Panc1 (cell line): ENCODE data around the gene BICDL2. TPM values are rescaled to one million over a fixed set of nuclear protein-coding genes. Genes with fewer than 3 reads are reported as not detected.

Experiments used
- ATAC-seq: fragments of 200-7000 bp; cut with Tn5 transposase; 2 replicates; pipeline ENCODE4 v1.9.1; 2020; ENCODE audit warnings: mild to moderate bottlenecking, moderate library complexity
- BruUV-seq: library from RNA; stranded (reverse); fragments of 400-500 nt; replicated peaks from 2 replicates; lab custom pipeline; 2021; lab: Mats Ljungman, UMichigan
- CTCF ChIA-PET: fragments of 300-600 bp; sonication (Branson Sonifier 250); formaldehyde crosslinking; loops from one replicate; lab custom pipeline; 2022; ENCODE audit warnings: antibody characterized with exemption; lab: Charles Lee
- POLR2A ChIA-PET: fragments of 300-600 bp; sonication (Branson Sonifier 250); formaldehyde crosslinking; loops from one replicate; lab custom pipeline; 2022; ENCODE audit warnings: antibody characterized with exemption; lab: Charles Lee
- DNase-seq: peaks from one replicate; pipeline ENCODE4 v3.0.0-alpha.2; 2010; ENCODE audit warnings: low read depth, low spot score
- H3K27ac ChIP-seq: 2 replicates; pipeline ENCODE4 v1.5.1; 2011; ENCODE audit warnings: mild to moderate bottlenecking, low read length, inconsistent platforms
- H3K27me3 ChIP-seq: fragments of 200-500 bp; sonication (Bioruptor generic); 2 replicates; pipeline ENCODE4 v1.6.0; 2014; ENCODE audit warnings: low read length, inconsistent platforms; ENCODE audit not compliant: control insufficient read depth, insufficient read depth
- H3K36me3 ChIP-seq: fragments of 200-500 bp; sonication (Bioruptor generic); 2 replicates; pipeline ENCODE4 v1.5.1; 2014; ENCODE audit warnings: inconsistent platforms, mild to moderate bottlenecking, low read length, moderate library complexity; ENCODE audit not compliant: control insufficient read depth, insufficient read depth
- H3K4me1 ChIP-seq: 2 replicates; pipeline ENCODE4 v1.5.1; 2011; ENCODE audit warnings: inconsistent platforms, mild to moderate bottlenecking, low read length, moderate library complexity; ENCODE audit not compliant: control insufficient read depth, insufficient read depth
- H3K4me3 ChIP-seq, 2 experiments: 2 replicates each; pipeline ENCODE4 v1.5.1; 2011 to 2012; ENCODE audit warnings: low read depth in 2 of 2, low read length in 2 of 2, mild to moderate bottlenecking in 2 of 2, inconsistent platforms in 1 of 2, moderate library complexity in 1 of 2
- H3K9me3 ChIP-seq: fragments of 200-500 bp; sonication (Bioruptor generic); 2 replicates; pipeline ENCODE4 v1.5.1; 2014; ENCODE audit warnings: low read depth, mild to moderate bottlenecking, inconsistent platforms, low read length, moderate library complexity; ENCODE audit not compliant: control insufficient read depth, insufficient read depth
- POLR2AphosphoS5 ChIP-seq: IDR thresholded peaks from 2 replicates; pipeline ENCODE4 v1.6.1; 2012; ENCODE audit warnings: mild to moderate bottlenecking, low read depth, low read length, moderate library complexity
- REST ChIP-seq, 2 experiments: IDR thresholded peaks; 2 replicates each; pipeline ENCODE4 v1.6.1; 2011 to 2012; ENCODE audit warnings: low read depth in 2 of 2, control low read depth in 1 of 2, low read length in 1 of 2, mild to moderate bottlenecking in 1 of 2, moderate library complexity in 1 of 2; ENCODE audit not compliant: insufficient read depth in 1 of 2
- SIN3A ChIP-seq: IDR thresholded peaks from 2 replicates; pipeline ENCODE4 v1.6.1; 2012; ENCODE audit warnings: low read depth, mild to moderate bottlenecking, low read length, moderate library complexity, borderline replicate concordance; ENCODE audit not compliant: insufficient read depth
- TCF7L2 ChIP-seq: IDR thresholded peaks from 2 replicates; pipeline ENCODE4 v1.6.1; 2011; ENCODE audit warnings: mild to moderate bottlenecking, low read depth, low read length, inconsistent platforms
- in situ Hi-C: cut with HindIII; loops from 2 replicates; pipeline ENCODE4 v1.10.0; 2016; ENCODE audit warnings: low sequenced_read_pairs, low pct_unique_long_range_greater_than_20kb
- intact Hi-C: fragments of 100-400 bp; cut with micrococcal nuclease; formaldehyde crosslinking; loops from one replicate; pipeline ENCODE4 v1.10.0; 2022; ENCODE audit not compliant: unreplicated experiment
- total RNA-seq: library from RNA; stranded (reverse); gene quantifications from one replicate; pipeline ENCODE4 v1.2.1, GENCODE V29; 2021; ENCODE audit not compliant: unreplicated experiment
- TF ChIP-seq, protein P1 (sequence below): fragments of 450-650 bp; IDR thresholded peaks from 2 replicates; pipeline ENCODE4 v1.5.1; 2017; ENCODE audit warnings: mild to moderate bottlenecking

BICDL2 gene
- total RNA-seq, 1 experiment from 2014 or later, result 0.21 TPM

- DNase-seq, result no peak
- TF ChIP-seq POLR2AphosphoS5, result peak; percentile 63
- TF ChIP-seq, protein P1, sequence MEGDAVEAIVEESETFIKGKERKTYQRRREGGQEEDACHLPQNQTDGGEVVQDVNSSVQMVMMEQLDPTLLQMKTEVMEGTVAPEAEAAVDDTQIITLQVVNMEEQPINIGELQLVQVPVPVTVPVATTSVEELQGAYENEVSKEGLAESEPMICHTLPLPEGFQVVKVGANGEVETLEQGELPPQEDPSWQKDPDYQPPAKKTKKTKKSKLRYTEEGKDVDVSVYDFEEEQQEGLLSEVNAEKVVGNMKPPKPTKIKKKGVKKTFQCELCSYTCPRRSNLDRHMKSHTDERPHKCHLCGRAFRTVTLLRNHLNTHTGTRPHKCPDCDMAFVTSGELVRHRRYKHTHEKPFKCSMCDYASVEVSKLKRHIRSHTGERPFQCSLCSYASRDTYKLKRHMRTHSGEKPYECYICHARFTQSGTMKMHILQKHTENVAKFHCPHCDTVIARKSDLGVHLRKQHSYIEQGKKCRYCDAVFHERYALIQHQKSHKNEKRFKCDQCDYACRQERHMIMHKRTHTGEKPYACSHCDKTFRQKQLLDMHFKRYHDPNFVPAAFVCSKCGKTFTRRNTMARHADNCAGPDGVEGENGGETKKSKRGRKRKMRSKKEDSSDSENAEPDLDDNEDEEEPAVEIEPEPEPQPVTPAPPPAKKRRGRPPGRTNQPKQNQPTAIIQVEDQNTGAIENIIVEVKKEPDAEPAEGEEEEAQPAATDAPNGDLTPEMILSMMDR, result no peak
- TF ChIP-seq SIN3A, result no peak; the same call in 1 of the 2 replicates
- 0 out of 4 replicates have a peak, but pooled peaks of 1 of the 2 experiments have one; percentile 42 for TF ChIP-seq REST (IDR thresholded peaks at IDR 0.05; ENCODE audit: insufficient read depth in 1 of 2, low read depth in 2 of 2, low read length in 1 of 2)
- TF ChIP-seq TCF7L2, result peak; percentile 21; the same call in 1 of the 2 replicates
These were observed 16.5 kb downstream of the BICDL2 start, which contains the start of gene TNFRSF12A for GRCh38 chr16:3020247-3020603. TNFRSF12A (plus strand) TSS chr16:3020368; CDS start chr16:3020398, 30 bp downstream.

DNA sequence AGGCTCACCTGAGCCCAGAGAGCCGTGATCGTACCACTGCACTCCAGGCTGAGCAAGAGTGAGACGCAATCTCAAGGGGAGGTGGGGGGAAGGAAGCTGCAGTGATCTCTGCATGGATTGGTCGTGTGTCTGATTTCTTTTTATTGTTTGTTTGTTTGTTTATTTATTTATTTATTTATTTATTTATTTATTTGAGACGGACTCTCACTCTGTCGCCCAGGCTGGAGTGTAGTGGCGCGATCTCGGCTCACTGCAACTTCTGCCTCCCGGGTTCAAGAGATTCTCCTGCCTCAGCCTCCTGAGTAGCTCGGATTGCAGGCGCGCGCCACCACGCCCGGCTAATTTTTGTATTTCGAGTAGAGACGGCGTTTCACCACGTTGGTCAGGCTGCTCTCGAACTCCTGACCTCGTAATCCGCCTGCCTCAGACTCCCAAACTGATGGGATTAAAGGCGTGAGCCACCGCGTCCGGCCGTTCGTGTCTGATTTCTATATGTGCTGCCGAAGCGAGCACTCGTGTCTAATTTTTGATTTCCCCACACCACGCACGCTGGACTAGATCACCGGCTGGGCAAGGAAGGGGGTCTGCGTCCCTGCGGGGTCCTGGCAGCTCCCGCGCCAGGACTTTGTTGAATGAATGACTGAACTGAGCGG, 17.0 kb downstream of the BICDL2 start:
- no peaks in the 10 kb centered on the region for H3K27me3 ChIP-seq
- BruUV-seq, result no TSS peak
- DNase-seq, result no peak
- ChIA-PET POLR2A (interaction anchor here (0.6 kb wide), 1 partner anchor 1133 kb away, joined by 10 read pairs; no protein-coding TSS in a partner anchor), CTCF (interaction anchor here (0.6 to 1.2 kb wide), 3 partner anchors 9 to 16 kb away, joined by 3 to 5 read pairs (median 3); no protein-coding TSS in a partner anchor)
- ATAC-seq, result no peak
- H3K36me3 ChIP-seq, result peaks cover 9% of the 10 kb centered on the region
- intact Hi-C loops (no loop called here), in situ Hi-C loops (no loop called here)
- no peak for TF ChIP-seq TCF7L2
- no peak for TF ChIP-seq SIN3A
- TF ChIP-seq REST (IDR thresholded peaks at IDR 0.05; ENCODE audit: insufficient read depth in 1 of 2, low read depth in 2 of 2, low read length in 1 of 2), result no peak
- TF ChIP-seq POLR2AphosphoS5, result no peak
- TF ChIP-seq, protein P1, result no peak
- H3K4me1 ChIP-seq, result peaks cover 16% of the 10 kb centered on the region
- peak overlapping the region; percentile 85 for H3K27ac ChIP-seq
- peak overlapping the region; percentile 94 to 95 for H3K4me3 ChIP-seq
- no peaks in the 10 kb centered on the region for H3K9me3 ChIP-seq

More at GRCh38 chr16:3020247-3020603, 16.5 kb downstream of the BICDL2 start, which contains the start of gene TNFRSF12A:
- in situ Hi-C loops, result no loop called here
- ChIA-PET CTCF (interaction anchor here (0.5 to 1.2 kb wide), 4 partner anchors 8 to 246 kb away, joined by 3 to 5 read pairs (median 4); no protein-coding TSS in a partner anchor), POLR2A (interaction anchor here (0.6 kb wide), 1 partner anchor 1134 kb away, joined by 10 read pairs; no protein-coding TSS in a partner anchor)
- Histone ChIP-seq H3K36me3 (peaks cover 9% of the 10 kb centered on the region), H3K4me1 (peaks cover 16% of the 10 kb centered on the region), H3K9me3 (no peaks in the 10 kb centered on the region), H3K27me3 (no peaks in the 10 kb centered on the region), H3K27ac (peak within 1 kb of the TSS; percentile 99), H3K4me3 (peak within 1 kb of the TSS; percentile 94 to 95)
- peak; percentile 15 for ATAC-seq
- intact Hi-C loops, result no loop called here
- no TSS peak for BruUV-seq
